GM04504 (cell line): ENCODE measurements around the gene LHX3.
"Not testable (repeated sequence)": the region's sequence is repeated elsewhere in the genome, so short reads cannot be mapped to it uniquely, and the experiment has no call there.

Source experiments
- DNase-seq: peaks from one replicate; pipeline ENCODE4 v3.0.0-alpha.2; 2012; ENCODE audit warnings: low read depth

LHX3 gene

DNA sequence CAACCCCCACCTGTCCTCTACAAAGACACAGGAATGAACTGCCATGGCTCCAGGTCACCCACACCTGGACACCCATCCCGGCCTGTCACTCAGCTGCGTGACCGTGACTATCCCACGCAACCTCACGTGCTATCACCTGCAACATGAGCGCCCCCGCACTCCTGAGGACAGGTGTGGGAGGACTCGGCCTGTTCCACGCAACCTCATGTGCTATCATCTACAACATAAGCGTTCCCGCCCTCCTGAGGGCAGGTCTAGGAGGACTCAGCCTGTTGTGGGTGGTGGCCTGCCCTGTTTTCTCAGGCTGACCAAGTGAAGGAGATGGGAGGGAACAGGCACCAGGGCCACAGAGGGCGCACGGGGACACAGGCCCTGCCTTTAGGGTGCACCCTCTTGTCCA lies 36.6 kb upstream of the LHX3 start:
- DNase-seq: no peak

GRCh38 chr9:136240941-136241340 lies 36.0 kb upstream of the LHX3 start:
- DNase-seq: no peak

DNA sequence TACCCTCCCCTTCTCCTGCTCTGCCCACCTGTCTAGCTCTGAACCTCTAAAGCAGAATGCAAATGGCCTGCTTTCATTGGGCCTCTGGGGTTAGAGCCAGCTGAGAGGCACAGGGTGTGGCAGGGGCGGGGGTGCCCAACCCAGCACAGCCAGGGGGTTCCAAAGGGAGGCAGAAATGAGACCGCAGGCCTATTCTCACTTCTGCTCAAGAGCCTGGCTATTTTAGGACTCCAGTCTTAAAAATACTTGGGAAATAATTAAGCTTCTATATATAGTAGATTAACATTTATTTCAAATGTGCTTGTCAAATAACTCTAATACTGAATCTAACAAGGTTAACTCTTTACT lies 35.0 kb upstream of the LHX3 start:
- DNase-seq: no peak

GRCh38 chr9:136239135-136239982 lies 34.4 kb upstream of the LHX3 start:
- no peak for DNase-seq

DNA sequence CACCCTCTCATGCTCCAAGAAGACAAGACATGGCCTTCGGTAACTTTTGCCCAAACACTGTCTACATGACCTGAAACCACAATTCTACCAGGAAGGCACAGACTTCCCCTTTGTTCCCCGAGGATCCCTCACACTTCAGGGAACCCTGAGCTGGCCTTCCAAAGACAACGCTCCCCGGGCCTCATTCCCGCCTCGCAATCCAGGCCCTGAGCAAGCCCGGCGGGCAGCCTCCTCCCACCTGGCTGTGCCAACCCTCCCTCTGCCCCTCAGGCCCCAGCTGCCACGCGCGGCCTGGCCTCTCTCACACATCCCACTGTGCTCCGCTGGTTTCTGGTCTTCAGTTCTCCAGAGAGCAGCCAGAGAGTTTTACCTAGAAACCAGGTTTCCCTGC lies 33.4 kb upstream of the LHX3 start:
- no peak for DNase-seq

- DNase-seq: no peak
These were observed 32.8 kb upstream of the LHX3 start for GRCh38 chr9:136237486-136238341.

DNA sequence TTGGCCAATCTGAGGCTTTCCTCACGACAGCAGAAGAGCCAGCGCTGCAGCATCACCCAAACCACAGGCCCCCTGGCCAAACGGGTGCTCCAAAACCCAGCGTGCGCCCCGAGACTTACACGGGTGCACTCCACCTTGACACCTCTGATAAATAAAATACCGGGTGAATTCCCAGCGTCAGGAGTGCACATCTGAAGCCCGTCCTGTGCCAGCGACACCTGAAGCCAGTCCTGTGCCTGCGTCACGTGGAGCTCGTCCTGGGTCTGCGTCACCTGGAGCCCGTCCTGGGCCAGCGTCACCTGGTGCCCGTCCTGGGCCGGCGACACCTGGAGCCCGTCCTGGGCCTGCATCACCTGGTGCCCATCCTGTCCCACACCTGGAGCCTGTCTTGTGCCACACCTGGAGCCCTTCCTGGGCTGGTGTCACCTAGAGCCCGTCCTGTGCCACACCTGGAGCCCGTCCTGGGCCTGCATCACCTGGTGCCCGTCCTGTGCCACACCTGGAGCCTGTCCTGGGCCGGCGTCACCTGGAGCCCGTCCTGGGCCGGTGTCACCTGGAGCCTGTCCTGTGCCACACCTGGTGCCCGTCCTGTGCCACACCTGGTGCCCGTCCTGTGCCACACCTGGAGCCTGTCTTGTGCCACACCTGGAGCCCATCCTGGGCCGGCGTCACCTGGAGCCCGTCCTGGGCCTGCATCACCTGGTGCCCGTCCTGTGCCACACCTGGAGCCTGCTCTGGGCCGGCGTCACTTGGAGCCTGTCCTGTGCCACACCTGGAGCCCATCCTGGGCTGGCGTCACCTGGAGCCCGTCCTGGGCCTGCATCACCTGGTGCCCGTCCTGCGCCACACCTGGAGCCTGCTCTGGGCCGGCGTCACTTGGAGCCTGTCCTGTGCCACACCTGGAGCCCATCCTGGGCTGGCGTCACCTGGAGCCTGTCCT lies 31.8 kb upstream of the LHX3 start:
- DNase-seq: not testable (repeated sequence)

- no peak for DNase-seq
These were observed 31.0 kb upstream of the LHX3 start for GRCh38 chr9:136235709-136236455.

- DNase-seq: no peak
These were observed 30.2 kb upstream of the LHX3 start for GRCh38 chr9:136235171-136235570.

DNA sequence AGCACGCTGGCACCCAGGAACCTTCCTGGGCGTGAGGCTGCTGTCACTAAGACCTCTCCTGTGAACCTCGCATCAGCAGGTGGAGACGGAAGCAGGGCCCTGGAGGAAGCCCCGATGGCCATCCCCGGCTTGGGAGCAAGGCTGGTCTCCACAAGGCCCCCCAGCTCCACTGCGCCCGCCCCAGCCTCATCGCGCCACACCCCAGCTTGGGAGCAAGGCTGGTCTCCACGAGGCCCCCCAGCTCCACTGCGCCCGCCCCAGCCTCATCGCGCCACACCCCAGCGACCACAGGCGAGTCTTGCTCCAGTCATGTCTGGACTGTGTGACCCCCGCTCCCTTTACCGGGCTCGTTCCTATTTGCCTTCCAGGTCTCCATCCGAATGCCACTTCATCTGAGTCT lies 29.7 kb upstream of the LHX3 start:
- DNase-seq: no peak

- DNase-seq: no peak
These were observed 28.9 kb upstream of the LHX3 start for GRCh38 chr9:136233868-136234267.

DNA sequence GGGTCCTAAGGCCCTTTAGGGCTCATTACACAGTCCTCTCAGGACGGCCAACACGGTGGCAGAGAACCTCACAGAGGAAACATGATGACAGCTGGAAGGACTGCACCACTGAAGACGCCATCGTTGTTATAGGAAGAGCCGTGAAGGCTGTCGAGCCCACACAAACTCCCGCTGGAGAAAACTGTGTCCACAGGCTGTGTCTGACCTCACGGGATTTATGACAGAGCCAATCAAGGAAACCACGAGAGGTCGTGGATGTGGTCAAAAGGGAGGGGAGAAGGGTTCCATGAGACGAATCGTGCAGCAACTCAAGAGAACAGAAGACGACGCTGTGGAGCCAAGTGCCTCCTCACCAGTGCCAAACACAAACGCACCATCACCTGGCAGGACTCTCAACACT lies 28.5 kb upstream of the LHX3 start:
- no peak for DNase-seq

DNA sequence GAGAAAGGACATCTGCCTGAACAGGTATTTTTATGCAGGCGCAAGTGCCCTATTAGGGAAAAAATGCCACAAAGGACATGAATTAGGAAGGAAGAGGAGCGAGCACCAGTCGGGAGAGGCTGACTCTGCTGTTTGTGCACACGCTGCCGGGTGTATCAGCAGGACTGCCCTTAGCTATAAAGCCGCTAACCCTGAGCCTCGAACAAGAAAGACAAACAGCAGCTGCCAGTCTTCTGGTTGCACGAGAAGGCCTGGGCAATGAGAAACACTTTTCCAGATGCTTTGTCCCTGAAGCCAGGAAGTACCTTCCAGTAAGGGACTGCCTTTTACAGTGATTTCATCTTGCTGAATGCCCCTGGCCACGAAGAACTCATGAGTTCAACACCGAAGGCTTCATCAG lies 28.0 kb upstream of the LHX3 start:
- no peak for DNase-seq

- DNase-seq: no peak
These were observed 26.8 kb upstream of the LHX3 start for GRCh38 chr9:136231478-136232297.

DNA sequence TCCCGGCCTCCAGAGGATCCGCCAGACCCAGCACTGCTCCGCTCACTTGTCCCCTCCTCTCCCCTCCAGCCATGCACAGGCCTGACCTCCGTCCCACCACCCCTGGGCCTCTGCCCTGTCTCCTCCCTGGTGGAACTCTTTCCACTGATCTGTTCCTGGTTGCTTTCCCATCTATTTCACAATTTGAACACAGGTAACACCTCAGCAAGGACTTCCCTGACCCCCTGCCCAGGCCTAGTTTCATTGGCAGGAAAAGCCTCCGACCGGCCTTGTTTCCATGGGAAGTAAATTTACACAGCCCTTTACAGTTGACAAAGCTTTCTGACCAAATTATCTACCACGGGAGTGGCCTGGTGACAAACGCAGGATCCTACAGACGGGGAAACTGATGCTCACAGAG lies 25.8 kb upstream of the LHX3 start:
- DNase-seq: no peak

DNA sequence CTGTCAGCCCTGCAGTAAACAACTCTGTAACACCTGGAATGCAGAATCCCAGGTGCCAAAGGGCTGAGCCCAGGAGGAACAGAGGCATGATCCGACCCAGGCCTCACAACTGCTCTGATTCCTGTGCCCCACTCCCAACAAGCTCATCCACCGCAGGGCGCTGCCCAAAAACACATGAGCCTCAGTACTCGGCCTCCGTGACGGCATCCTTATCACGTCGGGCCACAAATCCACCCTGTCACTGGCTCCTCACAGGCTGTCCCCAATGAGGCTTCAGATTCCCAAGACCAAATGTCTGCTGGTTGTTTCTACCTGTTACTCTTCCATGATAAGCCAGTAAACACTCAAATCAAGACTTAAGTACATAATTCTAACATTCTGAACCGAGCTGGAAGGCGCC lies 25.4 kb upstream of the LHX3 start:
- no peak for DNase-seq

GRCh38 chr9:136229096-136230065 lies 24.5 kb upstream of the LHX3 start:
- no peak for DNase-seq

DNA sequence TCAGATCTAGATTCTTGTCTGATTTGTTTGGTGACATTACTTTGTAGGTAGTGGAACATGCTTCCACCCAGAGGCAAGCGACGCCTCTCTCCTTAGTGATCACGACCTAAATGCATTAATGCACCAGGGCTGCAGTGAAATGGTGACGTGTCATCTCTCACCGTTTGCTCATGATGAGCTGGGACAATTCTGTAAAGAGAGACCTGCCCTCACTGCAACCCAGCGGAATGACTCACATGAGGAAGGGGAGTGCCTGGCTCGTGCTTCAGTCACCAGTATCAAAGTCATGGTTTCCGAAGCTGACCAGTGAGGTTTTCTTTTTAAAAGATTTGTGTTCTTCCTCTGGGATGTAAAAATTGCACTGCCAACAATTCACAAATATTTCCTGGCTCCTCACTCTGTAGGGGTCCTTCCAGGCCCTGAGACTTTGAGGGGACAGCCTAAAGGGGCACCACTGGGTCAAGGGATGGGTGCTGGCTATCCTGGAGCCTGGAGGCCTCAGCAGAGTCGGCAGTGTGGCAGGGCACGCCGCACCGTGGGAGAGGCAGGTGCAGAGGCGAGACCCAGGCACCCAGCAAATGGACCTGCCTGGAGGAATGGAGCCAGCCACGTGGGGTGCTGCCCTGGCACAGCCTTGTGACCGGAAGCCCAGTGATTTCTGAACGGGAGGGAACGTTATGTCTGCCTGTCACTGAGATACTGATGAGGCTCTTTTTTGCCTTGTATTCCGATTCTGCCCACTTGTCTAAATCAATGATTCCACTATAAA lies 23.4 kb upstream of the LHX3 start:
- DNase-seq: no peak
